Astrocyte (in vitro differentiated cells and primary cell): ENCODE data around the gene SYAP1. TPM values are rescaled to one million over a fixed set of nuclear protein-coding genes. Genes with fewer than 3 reads are reported as not detected.

Experiments
- DNase-seq: peaks from one replicate; pipeline ENCODE4 v3.0.0-alpha.2; 2010; ENCODE audit warnings: low read depth
- FAIRE-seq: peaks from 2 replicates; lab custom pipeline; 2011; peaks lifted over from hg19 to GRCh38; lab: Jason Lieb, UNC
- H2AFZ ChIP-seq: 2 replicates; pipeline ENCODE4 v1.6.0; 2012; ENCODE audit warnings: low read depth, low read length, inconsistent platforms
- H3K27ac ChIP-seq: 2 replicates; pipeline ENCODE4 v1.5.1; 2011; ENCODE audit warnings: low read depth, low read length, inconsistent platforms
- H3K27me3 ChIP-seq: 2 replicates; pipeline ENCODE4 v1.6.0; 2011; ENCODE audit warnings: low read length, inconsistent platforms; ENCODE audit not compliant: insufficient read depth
- H3K36me3 ChIP-seq: 2 replicates; pipeline ENCODE4 v1.5.1; 2011; ENCODE audit warnings: low read length, inconsistent platforms; ENCODE audit not compliant: insufficient read depth
- H3K4me1 ChIP-seq: 2 replicates; pipeline ENCODE4 v1.5.1; 2011; ENCODE audit warnings: low read length, inconsistent platforms; ENCODE audit not compliant: insufficient read depth
- H3K4me2 ChIP-seq: 2 replicates; pipeline ENCODE4 v1.6.0; 2012; ENCODE audit warnings: low read length, inconsistent platforms
- H3K4me3 ChIP-seq: 2 replicates; pipeline ENCODE4 v1.5.1; 2011; ENCODE audit warnings: low read depth, mild to moderate bottlenecking, low read length, inconsistent platforms; ENCODE audit not compliant: insufficient read depth
- H3K79me2 ChIP-seq: 2 replicates; pipeline ENCODE4 v1.6.0; 2012; ENCODE audit warnings: mild to moderate bottlenecking, low read length, inconsistent platforms; ENCODE audit not compliant: insufficient read depth
- H3K9ac ChIP-seq: 2 replicates; pipeline ENCODE4 v1.6.0; 2012; ENCODE audit warnings: mild to moderate bottlenecking, low read length, inconsistent platforms
- H3K9me3 ChIP-seq: 2 replicates; pipeline ENCODE4 v1.5.1; 2012; ENCODE audit warnings: low read depth, mild to moderate bottlenecking, low read length, inconsistent platforms; ENCODE audit not compliant: insufficient read depth
- H4K20me1 ChIP-seq: 2 replicates; pipeline ENCODE4 v1.6.0; 2012; ENCODE audit warnings: low read length, inconsistent platforms; ENCODE audit not compliant: insufficient read depth
- H3K27ac Mint-ChIP-seq: one replicate; pipeline ENCODE4 v1.8.0; 2021; ENCODE audit warnings: mild to moderate bottlenecking, mixed read lengths; ENCODE audit not compliant: unreplicated experiment
- H3K27me3 Mint-ChIP-seq: one replicate; pipeline ENCODE4 v1.8.0; 2021; ENCODE audit warnings: low read depth, mixed read lengths; ENCODE audit not compliant: unreplicated experiment
- H3K36me3 Mint-ChIP-seq: one replicate; pipeline ENCODE4 v1.8.0; 2021; ENCODE audit warnings: low read depth, mixed read lengths; ENCODE audit not compliant: unreplicated experiment
- H3K4me1 Mint-ChIP-seq: one replicate; pipeline ENCODE4 v1.8.0; 2021; ENCODE audit warnings: low read depth, mixed read lengths; ENCODE audit not compliant: unreplicated experiment
- H3K4me3 Mint-ChIP-seq: one replicate; pipeline ENCODE4 v1.8.0; 2021; ENCODE audit warnings: mild to moderate bottlenecking, moderate library complexity, mixed read lengths; ENCODE audit not compliant: unreplicated experiment
- H3K9me3 Mint-ChIP-seq: one replicate; pipeline ENCODE4 v1.8.0; 2021; ENCODE audit warnings: mild to moderate bottlenecking, mixed read lengths; ENCODE audit not compliant: unreplicated experiment
- CTCF ChIP-seq: IDR thresholded peaks from 2 replicates; pipeline ENCODE4 v1.5.1; 2011; ENCODE audit warnings: low read depth, mild to moderate bottlenecking, inconsistent platforms, low read length, moderate library complexity; ENCODE audit not compliant: insufficient read depth
- EZH2 ChIP-seq: IDR thresholded peaks from 2 replicates; pipeline ENCODE4 v1.6.1; 2012; ENCODE audit warnings: mild to moderate bottlenecking, low read length, inconsistent platforms; ENCODE audit not compliant: insufficient read depth
- total RNA-seq: library from RNA; stranded (reverse); gene quantifications from 2 replicates; pipeline ENCODE4 v1.2.1, GENCODE V29; 2021

The SYAP1 gene
- total RNA-seq, 1 donor from 2014 or later = 35.5 TPM

GRCh38 chrX:16788477-16788876, 69.1 kb downstream of the SYAP1 start:
- no peak overlapping the region for H3K9ac ChIP-seq
- H3K4me3 ChIP-seq = no peak overlapping the region
- no peak overlapping the region for H3K4me3 Mint-ChIP-seq
- H2AFZ ChIP-seq = no peak overlapping the region
- peaks cover 9% of the 10 kb centered on the region for H4K20me1 ChIP-seq
- no peaks in the 10 kb centered on the region for H3K9me3 Mint-ChIP-seq
- H3K36me3 ChIP-seq = no peaks in the 10 kb centered on the region
- H3K27me3 Mint-ChIP-seq = no peaks in the 10 kb centered on the region
- no peak for DNase-seq
- H3K4me1 Mint-ChIP-seq = no peaks in the 10 kb centered on the region
- H3K36me3 Mint-ChIP-seq = no peaks in the 10 kb centered on the region
- H3K79me2 ChIP-seq = peaks cover 39% of the 10 kb centered on the region
- H3K27me3 ChIP-seq = no peaks in the 10 kb centered on the region
- no peaks in the 10 kb centered on the region for H3K9me3 ChIP-seq
- no peak overlapping the region for H3K27ac ChIP-seq
- peaks cover 6% of the 10 kb centered on the region for H3K4me1 ChIP-seq
- H3K27ac Mint-ChIP-seq = no peak overlapping the region
- no peak for FAIRE-seq
- no peak overlapping the region for H3K4me2 ChIP-seq
- no peak for TF ChIP-seq EZH2
- no peak for TF ChIP-seq CTCF

- Histone ChIP-seq H3K9ac (no peak overlapping the region), H3K27ac (no peak overlapping the region), H3K4me3 (no peak overlapping the region), H3K9me3 (no peaks in the 10 kb centered on the region), H3K79me2 (peaks cover 6% of the 10 kb centered on the region), H3K4me1 (no peaks in the 10 kb centered on the region), H3K36me3 (peaks cover 2% of the 10 kb centered on the region), H3K4me2 (no peak overlapping the region), H4K20me1 (no peaks in the 10 kb centered on the region), H3K27me3 (no peaks in the 10 kb centered on the region), H2AFZ (no peak overlapping the region)
- H3K4me1 Mint-ChIP-seq = no peaks in the 10 kb centered on the region
- H3K27me3 Mint-ChIP-seq = no peaks in the 10 kb centered on the region
- H3K9me3 Mint-ChIP-seq = no peaks in the 10 kb centered on the region
- H3K27ac Mint-ChIP-seq = no peak overlapping the region
- H3K4me3 Mint-ChIP-seq = no peak overlapping the region
- DNase-seq (no peak), FAIRE-seq (no peak)
- no peaks in the 10 kb centered on the region for H3K36me3 Mint-ChIP-seq
- no peak for TF ChIP-seq EZH2
- no peak for TF ChIP-seq CTCF
Observed at GRCh38 chrX:16796298-16796697, 76.9 kb downstream of the SYAP1 start.

- DNase-seq = peak; percentile 19
- no peak overlapping the region for H3K27ac Mint-ChIP-seq
- peaks cover 2% of the 10 kb centered on the region for H3K36me3 ChIP-seq
- H3K9me3 Mint-ChIP-seq = no peaks in the 10 kb centered on the region
- no peaks in the 10 kb centered on the region for H3K9me3 ChIP-seq
- no peak overlapping the region for H2AFZ ChIP-seq
- no peaks in the 10 kb centered on the region for H3K27me3 ChIP-seq
- H3K4me2 ChIP-seq = no peak overlapping the region
- no peaks in the 10 kb centered on the region for H3K4me1 Mint-ChIP-seq
- no peak overlapping the region for H3K27ac ChIP-seq
- H4K20me1 ChIP-seq = no peaks in the 10 kb centered on the region
- no peaks in the 10 kb centered on the region for H3K36me3 Mint-ChIP-seq
- FAIRE-seq = no peak
- no peaks in the 10 kb centered on the region for H3K27me3 Mint-ChIP-seq
- H3K4me1 ChIP-seq = no peaks in the 10 kb centered on the region
- no peak overlapping the region for H3K4me3 Mint-ChIP-seq
- no peak overlapping the region for H3K9ac ChIP-seq
- H3K79me2 ChIP-seq = no peaks in the 10 kb centered on the region
- H3K4me3 ChIP-seq = no peak overlapping the region
- TF ChIP-seq CTCF = no peak
- no peak for TF ChIP-seq EZH2
Observed at GRCh38 chrX:16797358-16797757, 77.9 kb downstream of the SYAP1 start.
